HG02759 (cell line): Measurements from ENCODE around the gene NDUFA6.
"Not testable (repeated sequence)": the region's sequence is repeated elsewhere in the genome, so short reads cannot be mapped to it uniquely, and the experiment has no call there.

Experiments used
- ATAC-seq: cut with Tn5 transposase; IDR thresholded peaks from one replicate; pipeline ENCODE4 v1.9.1; 2021; ENCODE audit warnings: mild to moderate bottlenecking, moderate library complexity; ENCODE audit not compliant: unreplicated experiment

NDUFA6 gene

DNA sequence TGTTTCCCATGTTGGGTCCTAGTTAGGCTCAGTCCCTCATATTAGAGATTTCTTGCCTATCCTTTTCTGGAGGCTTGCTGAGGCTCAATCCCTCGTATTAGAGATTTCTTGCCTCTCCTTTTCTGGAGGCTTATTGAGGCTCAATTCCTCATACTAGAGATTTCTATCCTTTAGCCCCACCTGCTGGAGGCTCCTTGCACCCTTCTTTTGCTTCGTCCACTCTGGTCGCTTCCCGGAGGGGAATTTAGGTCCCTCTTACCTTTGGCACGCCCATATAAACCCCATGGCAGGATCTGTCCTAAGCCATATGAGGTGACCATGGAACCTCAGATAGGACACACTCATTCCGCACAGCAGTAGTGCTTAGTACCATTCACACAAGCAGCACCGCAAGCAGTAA lies 24.1 kb upstream of the NDUFA6 start:
- no peak for ATAC-seq

DNA sequence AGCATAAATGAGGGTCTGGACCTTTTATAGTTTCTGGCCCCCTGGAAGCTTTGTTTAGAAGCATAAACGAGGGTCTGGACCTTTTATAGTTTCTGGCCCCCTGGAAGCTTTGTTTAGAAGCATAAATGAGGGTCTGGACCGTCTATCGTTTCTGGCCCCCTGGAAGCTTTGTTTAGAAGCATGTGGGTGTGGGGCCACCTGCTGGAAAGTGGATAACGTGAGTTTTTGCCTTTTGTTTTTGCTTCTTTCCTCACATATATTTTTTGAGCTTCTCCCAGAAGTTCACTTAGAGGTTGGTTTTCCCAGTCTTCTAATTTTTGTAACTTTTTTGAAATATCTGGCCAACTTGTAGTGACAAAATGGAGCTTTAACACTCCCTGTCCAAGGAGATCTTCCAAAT lies 22.2 kb upstream of the NDUFA6 start:
- not testable (repeated sequence) for ATAC-seq

DNA sequence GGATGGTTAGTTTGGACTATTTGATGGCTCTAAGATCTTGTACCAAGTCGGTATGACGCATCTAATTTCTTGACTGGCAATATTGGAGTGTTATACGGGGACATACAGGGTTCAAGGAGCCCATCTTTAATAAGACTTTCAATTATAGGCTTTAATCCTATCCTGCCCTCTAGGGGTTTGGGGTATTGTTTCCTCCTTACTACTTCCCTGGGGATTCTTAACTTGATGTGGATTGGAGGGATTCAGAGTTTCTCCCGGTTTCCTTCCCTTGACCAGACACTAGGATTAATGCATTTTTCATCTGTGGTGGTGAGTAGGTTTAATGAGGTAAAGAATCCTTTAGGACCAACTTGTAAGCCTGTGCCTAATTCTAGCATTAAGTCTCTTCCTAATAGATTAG lies 21.2 kb upstream of the NDUFA6 start:
- no peak for ATAC-seq

DNA sequence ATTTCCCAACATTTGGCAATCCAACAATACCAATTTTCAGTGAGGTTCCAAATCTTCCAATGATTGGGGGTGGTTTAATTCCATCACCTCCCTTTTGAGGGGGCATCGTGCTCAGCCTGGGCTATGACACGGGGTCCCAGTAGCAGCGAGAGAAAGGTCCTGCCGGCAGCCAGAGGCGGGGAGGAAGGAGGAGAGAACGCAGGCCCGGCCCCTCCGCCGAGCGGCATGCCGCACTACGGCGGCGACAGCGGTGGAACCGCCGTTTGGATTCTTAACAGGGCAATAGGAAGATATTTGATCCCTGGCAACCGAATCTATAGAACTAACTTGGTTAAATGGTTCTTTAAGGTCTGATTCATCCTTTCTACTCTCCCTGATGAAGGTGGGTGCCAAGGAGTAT lies 18.3 kb upstream of the NDUFA6 start:
- no peak for ATAC-seq

DNA sequence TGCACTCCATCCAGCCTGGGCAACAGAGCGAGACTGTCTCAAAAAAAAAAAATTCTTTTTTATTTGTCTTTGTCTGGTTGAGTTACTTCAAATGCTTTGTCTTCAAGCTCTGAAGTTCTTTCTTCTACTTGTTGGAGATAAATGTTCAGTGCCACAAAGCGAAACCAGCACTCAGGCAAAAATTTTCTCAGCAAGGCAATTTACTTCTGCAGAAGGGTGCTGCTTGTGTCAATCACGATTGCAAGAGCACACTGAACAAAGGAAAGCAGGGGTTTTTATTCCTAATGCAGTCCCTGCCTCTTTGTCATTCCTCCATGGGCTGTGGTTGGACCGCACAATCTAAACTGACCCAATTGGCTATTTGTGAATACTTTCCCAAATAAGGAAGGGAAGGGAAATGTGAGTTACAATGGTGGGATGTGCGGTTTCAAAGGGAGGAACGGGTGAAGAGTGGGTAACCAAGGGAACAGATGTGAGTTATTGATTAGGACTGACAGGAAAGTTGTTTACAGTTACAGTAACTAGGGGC lies 13.8 kb upstream of the NDUFA6 start:
- not testable (repeated sequence) for ATAC-seq

DNA sequence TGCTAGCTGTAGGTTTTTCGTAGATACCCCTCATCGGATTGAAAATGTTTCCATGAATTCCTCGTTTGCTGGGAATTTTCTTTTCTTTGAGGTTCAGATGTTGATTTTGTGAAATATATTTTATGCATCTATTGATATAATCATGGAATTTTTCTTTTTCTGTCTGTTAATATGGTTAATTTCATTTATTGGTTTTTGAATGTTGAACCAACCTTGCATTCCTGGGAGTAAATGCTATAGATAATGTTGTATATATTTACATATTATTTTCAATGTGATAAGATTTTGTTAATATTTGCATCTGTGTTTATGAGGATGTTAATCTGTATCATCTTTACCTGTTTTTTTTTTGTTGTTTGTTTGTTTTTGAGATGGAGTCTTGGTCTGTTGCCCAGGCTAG lies 10.6 kb upstream of the NDUFA6 start:
- no peak for ATAC-seq

DNA sequence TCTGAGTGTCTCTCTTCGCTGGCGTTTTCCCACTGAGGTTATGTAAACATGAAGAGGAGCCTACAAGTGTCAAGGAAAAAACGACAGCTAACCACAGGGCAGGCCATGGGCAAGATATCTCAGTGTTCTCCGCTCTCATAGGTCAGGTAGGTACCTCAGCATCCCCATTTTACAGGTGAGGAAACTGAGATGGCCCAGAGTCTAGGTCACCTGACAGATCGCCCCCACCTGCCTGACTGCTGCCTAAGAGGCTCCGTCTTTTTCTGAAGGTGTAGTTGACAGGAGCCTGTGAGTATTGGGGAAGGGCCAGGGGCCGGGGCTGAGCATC lies 847 bp upstream of the NDUFA6 start:
- no peak for ATAC-seq

DNA sequence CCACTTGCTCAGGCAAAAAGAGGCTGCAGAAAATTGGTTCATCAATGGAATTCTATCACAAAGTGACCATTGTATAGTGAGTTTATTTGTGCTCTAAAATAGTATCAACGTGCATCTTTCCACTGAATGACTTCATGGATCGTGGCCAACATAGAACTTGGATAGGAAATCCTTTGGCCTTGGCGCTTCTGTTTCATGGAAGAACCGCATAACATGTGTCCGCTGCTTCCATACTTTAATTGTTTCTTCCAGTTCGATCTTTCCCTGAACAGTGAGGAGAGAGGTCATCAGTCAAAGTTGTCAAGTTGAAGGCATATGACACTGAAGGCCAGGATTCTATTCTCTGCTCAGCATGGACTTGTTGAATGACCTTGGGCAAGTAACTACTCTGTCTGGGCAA lies 4.5 kb downstream of the NDUFA6 start:
- no peak for ATAC-seq

DNA sequence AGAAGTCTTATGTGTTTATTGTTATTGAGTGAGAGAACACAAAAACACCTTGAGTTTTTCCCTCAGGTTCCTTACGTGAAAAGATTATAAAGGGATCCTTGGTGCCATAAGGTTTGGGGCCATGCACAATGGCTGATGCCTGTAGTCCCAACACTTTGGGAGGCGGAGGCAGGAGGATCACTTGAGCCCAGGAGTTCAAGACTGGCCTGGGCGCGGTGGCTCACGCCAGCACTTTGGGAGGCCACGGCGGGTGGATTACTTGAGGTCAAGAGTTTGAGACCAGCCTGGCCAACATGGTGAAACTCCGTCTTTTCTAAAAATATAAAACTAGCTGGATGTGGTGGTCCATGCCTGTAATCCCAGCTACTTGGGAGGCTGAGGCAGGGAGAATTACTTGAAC lies 5.7 kb downstream of the NDUFA6 start:
- ATAC-seq: no peak

DNA sequence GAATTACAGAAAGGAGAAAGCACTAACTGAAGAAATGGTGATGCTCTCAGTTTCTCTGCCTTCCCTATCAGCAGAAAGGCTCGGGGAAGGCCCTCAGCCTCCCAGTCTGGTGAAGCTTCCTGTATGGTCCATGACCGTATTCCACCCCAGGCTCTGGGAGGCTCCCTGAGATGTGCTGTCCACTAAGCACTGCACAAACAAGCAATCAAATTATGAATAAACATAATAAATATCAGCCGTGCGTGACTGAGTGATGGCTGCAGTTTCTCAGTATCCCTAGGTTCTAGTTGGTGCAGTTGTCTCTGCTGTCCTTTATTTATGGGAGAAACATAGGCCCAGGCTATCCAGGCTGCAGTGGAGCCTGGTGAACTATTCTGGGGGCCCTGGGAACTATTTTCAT lies 7.5 kb downstream of the NDUFA6 start:
- no peak for ATAC-seq

DNA sequence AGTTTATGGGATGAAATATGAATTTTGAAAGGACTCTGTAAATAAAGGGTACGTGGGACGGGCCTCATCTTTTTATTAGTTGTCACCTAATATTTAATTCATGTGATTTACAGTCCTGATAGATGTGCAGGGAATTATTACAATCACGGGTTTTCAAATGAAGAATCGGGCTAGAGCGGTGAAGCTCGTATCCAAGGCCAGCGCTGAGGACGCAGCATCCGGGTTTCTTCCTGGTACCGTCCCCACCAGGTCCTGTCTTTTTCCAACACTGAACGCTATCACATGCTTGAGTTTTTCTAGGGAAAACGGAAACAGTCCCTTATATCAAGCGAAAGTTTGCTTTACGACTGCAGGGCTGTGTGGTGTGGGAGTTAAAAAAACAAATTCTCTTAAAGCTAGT lies 10.3 kb downstream of the NDUFA6 start:
- ATAC-seq: no peak

DNA sequence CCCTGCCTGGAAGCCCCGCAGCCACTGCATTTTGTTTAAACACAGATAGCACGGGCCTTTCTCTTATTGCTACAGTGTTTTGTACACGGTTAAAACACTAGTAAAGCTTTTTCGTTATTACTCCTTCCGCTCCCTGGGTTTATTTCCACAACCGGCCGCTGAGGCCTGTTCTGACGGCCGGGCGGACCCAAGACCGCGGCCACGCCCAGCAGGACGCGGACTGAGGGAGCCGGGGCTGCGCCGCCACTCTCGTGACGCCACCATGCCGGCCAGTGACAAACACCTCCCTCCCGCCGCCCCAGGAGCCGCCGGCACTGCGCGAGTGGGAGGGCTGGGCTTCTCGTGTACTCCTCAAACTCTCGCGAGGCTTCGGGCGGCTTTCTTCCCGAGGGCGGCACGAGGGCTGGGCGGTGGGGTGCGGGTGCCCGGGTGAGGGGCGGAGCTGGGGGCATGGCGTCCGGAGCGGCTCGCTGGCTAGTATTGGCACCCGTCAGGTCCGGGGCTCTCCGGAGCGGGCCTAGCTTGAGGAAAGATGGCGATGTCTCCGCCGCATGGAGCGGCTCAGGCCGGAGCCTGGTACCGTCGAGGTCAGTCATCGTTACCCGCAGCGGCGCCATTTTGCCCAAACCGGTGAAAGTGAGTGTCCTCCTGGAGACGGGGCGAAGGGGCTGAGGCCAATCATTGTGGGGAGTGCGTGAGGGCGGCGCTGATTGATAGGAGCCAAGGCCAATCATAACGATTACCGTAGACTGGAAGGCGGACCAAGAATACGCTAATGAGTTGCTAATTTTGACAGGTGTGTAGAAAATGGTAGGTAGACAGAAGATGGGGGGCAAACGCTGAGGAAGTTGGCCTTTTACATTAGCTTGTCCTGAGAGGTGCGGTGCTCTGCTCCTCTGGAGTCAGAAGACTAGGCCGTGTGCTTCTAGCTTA lies 11.0 kb downstream of the NDUFA6 start, which contains the start of gene SMDT1:
Gene SMDT1 (plus strand): TSS at position 382 of the 933 bp plus-strand sequence. CDS start 69 bp downstream, at position 451.
- ATAC-seq: peak; percentile 82

DNA sequence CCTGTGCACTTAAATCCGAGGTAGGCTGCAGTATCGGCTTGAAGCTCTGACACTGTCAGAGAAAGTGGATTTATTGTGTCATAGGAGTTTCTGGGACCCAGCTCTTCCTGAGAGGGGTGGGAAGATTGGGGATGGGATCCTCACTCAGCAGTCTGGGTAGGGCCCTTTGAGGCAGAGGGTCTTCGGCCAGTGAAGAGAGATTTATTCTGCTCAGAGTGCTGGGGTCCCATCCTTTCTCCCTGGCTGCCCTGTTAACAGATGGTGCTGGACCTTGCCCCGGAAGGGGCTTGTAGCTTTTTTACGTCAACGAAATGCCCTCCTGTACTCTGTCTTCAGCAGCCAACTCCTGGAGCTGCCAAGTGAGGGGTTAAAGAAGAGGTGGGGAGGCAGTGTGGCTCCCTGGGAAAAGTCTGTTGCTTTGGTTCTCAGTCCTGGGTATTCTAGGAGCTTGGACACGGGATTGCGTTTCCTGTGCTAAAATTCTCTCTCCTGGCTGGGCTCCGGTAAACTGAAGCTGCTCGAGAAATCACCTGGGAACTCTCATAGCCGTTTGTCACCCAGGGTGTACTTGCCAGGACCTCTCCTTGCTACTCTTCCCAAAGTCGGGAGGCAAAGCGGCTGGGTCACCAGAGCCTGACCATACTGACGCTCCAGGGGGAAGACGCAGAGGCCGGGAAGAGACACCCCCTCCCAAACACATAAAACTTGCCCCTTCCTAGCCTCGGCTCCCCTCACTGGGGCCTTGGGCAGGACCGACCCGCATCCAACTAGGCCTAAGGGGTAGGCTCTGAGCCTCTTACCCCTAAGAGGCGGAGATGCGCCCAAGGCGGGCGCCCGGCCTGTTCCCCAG lies 11.9 kb downstream of the NDUFA6 start:
- peak; percentile 4 for ATAC-seq

DNA sequence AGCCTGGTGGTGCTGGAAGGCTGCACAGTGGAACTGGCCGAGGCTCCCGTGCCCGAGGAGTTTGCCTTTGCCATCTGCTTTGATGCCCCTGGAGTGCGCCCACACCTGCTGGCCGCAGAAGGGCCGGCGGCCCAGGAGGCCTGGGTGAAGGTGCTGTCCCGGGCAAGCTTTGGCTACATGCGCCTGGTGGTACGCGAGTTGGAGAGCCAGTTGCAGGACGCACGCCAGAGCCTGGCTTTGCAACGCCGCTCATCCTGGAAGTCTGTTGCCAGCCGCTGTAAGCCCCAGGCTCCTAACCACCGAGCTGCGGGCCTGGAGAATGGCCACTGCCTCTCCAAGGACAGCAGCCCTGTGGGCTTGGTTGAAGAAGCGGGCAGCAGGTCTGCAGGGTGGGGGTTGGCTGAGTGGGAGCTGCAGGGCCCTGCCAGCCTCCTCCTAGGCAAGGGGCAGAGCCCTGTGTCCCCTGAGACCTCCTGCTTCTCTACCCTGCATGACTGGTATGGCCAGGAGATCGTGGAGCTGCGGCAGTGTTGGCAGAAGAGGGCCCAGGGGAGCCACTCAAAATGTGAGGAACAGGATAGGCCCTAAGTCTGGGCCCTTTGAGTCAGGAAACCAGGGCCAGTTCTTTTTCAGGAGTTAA lies 13.0 kb downstream of the NDUFA6 start:
- ATAC-seq: no peak

DNA sequence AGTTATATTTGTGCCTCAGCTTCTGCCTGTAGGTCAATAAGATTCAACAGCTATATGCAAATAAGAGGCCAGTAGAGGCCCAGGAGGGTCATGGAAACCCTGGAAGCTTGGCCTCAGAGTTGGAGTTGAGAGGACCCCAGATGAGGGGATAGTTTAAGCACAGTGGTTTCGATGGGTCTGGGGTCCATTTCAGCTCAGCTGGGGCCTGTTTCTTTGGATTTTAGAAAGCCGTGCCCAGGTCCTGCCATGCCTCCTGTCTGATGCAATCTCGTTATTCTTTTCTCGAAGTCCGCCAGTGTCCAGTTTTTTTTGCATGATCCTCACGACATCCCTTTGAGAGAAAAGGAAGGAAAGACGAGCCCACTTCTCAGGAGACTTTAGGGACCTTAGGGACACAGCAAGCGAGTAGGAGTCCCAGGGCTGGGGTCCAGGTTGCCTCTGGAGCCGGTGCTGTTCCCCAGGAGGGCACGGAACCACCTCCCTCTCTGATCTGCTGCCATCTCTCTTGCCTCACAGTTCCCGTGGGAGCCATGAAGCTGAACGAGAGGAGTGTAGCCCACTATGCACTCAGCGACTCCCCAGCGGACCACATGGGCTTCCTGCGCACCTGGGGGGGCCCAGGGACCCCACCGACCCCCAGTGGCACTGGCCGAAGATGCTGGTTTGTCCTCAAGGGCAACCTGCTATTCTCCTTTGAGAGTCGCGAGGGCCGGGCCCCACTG lies 13.6 kb downstream of the NDUFA6 start:
- ATAC-seq: no peak

DNA sequence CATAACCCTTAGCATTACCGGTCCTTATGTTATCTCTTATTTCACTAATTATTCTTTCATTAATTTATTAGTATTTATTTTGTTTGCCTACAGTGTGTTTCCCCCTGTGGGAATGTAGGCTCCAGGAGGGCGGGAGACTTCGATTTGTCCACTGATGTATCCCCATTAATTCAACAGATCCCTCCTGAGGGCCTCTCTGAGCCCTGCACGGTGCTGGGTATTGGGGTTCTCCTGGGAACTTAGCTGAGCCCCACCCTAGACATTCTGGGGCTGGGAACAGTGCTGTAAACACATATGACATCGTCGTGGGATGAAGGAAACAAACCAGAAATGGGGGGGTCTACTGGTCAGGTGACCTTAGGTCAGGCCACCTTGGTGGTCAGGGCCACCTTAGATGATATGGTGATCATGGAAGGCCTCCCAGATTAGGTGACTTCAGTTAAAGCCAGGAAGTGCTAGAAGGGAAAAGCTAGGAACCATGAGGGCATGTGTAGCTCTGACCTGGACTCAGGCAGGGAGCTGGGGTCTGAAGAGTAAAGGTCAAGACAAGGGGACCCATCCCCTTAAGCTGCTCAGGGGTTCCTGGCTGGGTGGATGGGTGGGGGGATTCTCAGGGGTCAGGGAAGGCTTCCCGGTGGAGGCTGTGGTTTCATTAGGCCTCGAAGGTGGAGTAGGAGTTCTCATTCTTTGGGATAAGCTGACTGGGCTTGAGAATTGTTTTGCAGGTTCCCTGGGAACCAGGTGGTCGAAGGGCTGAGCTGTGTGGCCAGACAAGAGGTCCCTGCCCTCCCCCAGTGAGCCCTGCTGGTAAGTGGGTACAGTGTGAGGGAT lies 15.5 kb downstream of the NDUFA6 start:
- ATAC-seq: no peak

DNA sequence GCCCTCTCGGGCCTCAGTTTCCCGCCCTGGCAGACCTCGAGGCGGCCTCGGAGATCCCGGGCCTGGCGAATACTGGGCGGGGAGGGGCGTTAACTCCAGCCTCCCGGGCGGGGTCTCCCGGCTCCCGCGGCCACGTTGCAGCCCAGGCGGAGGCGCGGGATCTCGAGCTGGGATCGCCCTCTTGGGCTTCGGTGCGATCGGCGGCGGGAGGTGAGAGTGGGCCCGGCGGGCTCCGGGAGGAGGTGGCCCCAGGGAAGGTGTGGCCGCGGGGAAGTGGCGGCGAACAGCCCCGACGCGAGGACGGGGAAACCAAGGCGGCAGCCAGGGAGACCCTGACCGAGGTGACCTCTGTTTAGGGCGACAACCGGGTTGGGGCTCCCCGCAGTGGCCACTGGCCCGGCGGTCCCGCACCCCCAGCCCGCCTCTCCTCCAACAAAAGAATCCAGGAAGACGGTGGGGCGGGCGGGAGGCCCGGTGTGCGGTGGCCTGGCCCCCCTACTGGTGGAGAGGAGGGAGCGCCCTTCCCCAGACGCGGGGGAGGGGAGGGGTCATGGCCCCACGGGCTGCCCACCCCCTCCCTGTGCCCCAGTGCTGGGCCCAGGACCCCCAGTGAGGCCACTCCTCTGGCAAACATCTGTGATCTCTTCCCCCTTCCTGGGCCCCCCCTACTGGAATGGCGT lies 16.3 kb downstream of the NDUFA6 start, which contains the start of gene PHETA2:
Gene PHETA2 (plus strand): TSS at position 117 of the 680 bp plus-strand sequence. CDS start 3,046 bp downstream, outside the sequence.
- no peak for ATAC-seq

DNA sequence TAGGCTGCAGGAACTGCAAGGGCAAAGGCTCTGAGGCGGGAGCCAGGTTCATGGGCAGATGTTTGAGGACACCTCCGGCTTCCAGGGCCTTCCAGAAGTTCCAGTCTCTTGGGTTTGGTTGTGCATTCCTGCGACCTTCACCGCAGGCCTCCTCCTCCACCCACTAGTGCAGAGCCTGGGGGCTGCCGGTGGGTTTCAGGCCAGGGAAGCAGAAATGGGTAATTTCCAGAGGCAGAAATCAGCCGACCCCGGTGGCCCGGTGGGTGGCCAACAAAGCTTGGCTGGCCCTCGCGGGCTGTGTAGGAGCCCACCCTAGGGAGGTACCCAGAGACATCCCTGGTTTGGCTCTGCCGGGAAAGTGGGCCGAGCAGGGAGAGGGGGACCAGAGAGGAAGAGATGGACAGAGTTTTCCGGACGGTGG lies 16.9 kb downstream of the NDUFA6 start:
- no peak for ATAC-seq
